SK-N-SH (cell line): ENCODE data around the gene RSPO4. TPM values are rescaled to one million over a fixed set of nuclear protein-coding genes. Genes with fewer than 3 reads are reported as not detected.

Experiments
- CTCF ChIA-PET: fragments of 300-600, 350-600 bp; formaldehyde crosslinking; extraction: SDS; loops from one replicate; lab custom pipeline; 2021; lab: Yijun Ruan, JAX
- POLR2A ChIA-PET: fragments of 350-600 bp; sonication (Branson Sonifier 250); formaldehyde crosslinking; extraction: SDS; loops from one replicate; lab custom pipeline; 2020; ENCODE audit warnings: antibody characterized with exemption, inconsistent platforms; lab: Yijun Ruan, JAX
- DNase-seq: peaks from one replicate; pipeline ENCODE4 v3.0.0; 2012
- H2AFZ ChIP-seq: fragments of 200-600 bp; sonication (generic); 2 replicates; pipeline ENCODE4 v1.8.1; 2016; ENCODE audit warnings: antibody characterized with exemption, mild to moderate bottlenecking, low read depth
- H3F3A ChIP-seq: fragments of 200-600 bp; sonication (generic); replicated peaks from 2 replicates; pipeline ENCODE3; 2016; ENCODE audit warnings: antibody characterized with exemption, mild to moderate bottlenecking; ENCODE audit not compliant: insufficient read depth
- H3K27ac ChIP-seq, 2 experiments: fragments of 200-500 bp in 1 of 2; fragments of 200-600 bp in 1 of 2; sonication (Bioruptor generic) in 1 of 2; sonication (generic), shearing (Covaris generic) in 1 of 2; 2 replicates each; pipeline versions ENCODE4 v1.5.1 to v1.6.1; 2014 to 2016; ENCODE audit warnings: low read depth in 2 of 2, inconsistent platforms in 1 of 2, low read length in 1 of 2, mild to moderate bottlenecking in 1 of 2, mixed read lengths in 1 of 2
- H3K27me3 ChIP-seq: fragments of 200-600 bp; sonication (generic), shearing (Covaris generic); 2 replicates; pipeline ENCODE4 v1.6.1; 2016; ENCODE audit warnings: mixed run types; ENCODE audit not compliant: insufficient read depth
- H3K36me3 ChIP-seq, 2 experiments: fragments of 200-500 bp in 1 of 2; fragments of 200-600 bp in 1 of 2; sonication (Bioruptor generic) in 1 of 2; sonication (generic) in 1 of 2; replicated peaks in 1 of 2; 2 replicates each; pipeline versions ENCODE3 to v1.5.1; 2014 to 2016; ENCODE audit warnings: low read length in 1 of 2, mild to moderate bottlenecking in 1 of 2; ENCODE audit not compliant: insufficient read depth in 2 of 2, control insufficient read depth in 1 of 2
- H3K4me1 ChIP-seq, 2 experiments: fragments of 200-500 bp in 1 of 2; fragments of 200-600 bp in 1 of 2; sonication (Bioruptor generic) in 1 of 2; sonication (generic), shearing (Covaris generic) in 1 of 2; 2 replicates each; pipeline versions ENCODE4 v1.5.1 to v1.6.1; 2014 to 2016; ENCODE audit warnings: low read depth in 1 of 2, low read length in 1 of 2, mixed run types in 1 of 2; ENCODE audit not compliant: insufficient read depth in 2 of 2, control insufficient read depth in 1 of 2
- H3K4me2 ChIP-seq: fragments of 200-600 bp; sonication (generic), shearing (Covaris generic); 2 replicates; pipeline ENCODE4 v1.6.1; 2017; ENCODE audit warnings: mixed run types
- H3K4me3 ChIP-seq, 2 experiments: fragments of 200-500 bp in 1 of 2; fragments of 200-600 bp in 1 of 2; sonication (Bioruptor generic) in 1 of 2; sonication (generic), shearing (Covaris generic) in 1 of 2; 2 replicates each; pipeline versions ENCODE4 v1.5.1 to v1.8.1; 2014 to 2016; ENCODE audit warnings: low read depth in 2 of 2, inconsistent platforms in 1 of 2, low read length in 1 of 2, mild to moderate bottlenecking in 1 of 2, mixed read lengths in 1 of 2, moderate library complexity in 1 of 2
- H3K79me2 ChIP-seq: fragments of 200-600 bp; sonication (generic); 2 replicates; pipeline ENCODE4 v1.8.1; 2017; ENCODE audit warnings: mild to moderate bottlenecking; ENCODE audit not compliant: insufficient read depth
- H3K9ac ChIP-seq: fragments of 200-600 bp; sonication (generic); 2 replicates; pipeline ENCODE4 v1.6.1; 2017; ENCODE audit warnings: mixed run types
- H3K9me2 ChIP-seq: fragments of 200-600 bp; sonication (generic); 2 replicates; pipeline ENCODE4 v1.6.1; 2017; ENCODE audit warnings: mixed run types
- H3K9me3 ChIP-seq: fragments of 200-600 bp; sonication (generic); 2 replicates; pipeline ENCODE4 v1.6.1; 2017; ENCODE audit warnings: mixed run types, mild to moderate bottlenecking, moderate library complexity
- H4K20me1 ChIP-seq: fragments of 200-600 bp; sonication (generic); 2 replicates; pipeline ENCODE4 v1.6.1; 2017; ENCODE audit warnings: mild to moderate bottlenecking, mixed run types; ENCODE audit not compliant: insufficient read depth
- CHD2 ChIP-seq: fragments of 150-350 bp; IDR thresholded peaks from 2 replicates; pipeline ENCODE4 v1.6.1; 2018; ENCODE audit warnings: low read length; ENCODE audit not compliant: partially characterized antibody
- EP300 ChIP-seq, 2 experiments: IDR thresholded peaks; 2 replicates each; pipeline versions ENCODE4 v1.4.0 to v1.6.1; 2012; ENCODE audit warnings: borderline replicate concordance in 1 of 2, low read depth in 1 of 2, low read length in 1 of 2
- FOXJ3 ChIP-seq: sonication (generic); formaldehyde crosslinking; IDR thresholded peaks from 2 replicates; pipeline ENCODE4 v1.5.1; 2020; ENCODE audit warnings: mild to moderate bottlenecking, missing genetic modification reagents
- GATA2 ChIP-seq: sonication (generic); formaldehyde crosslinking; IDR thresholded peaks from 2 replicates; pipeline ENCODE4 v1.5.0; 2020; ENCODE audit warnings: mild to moderate bottlenecking, missing genetic modification reagents
- MEF2A ChIP-seq: IDR thresholded peaks from 2 replicates; pipeline ENCODE4 v1.4.0; 2012; ENCODE audit warnings: low read depth, borderline replicate concordance
- NFIC ChIP-seq: IDR thresholded peaks from 2 replicates; pipeline ENCODE4 v1.4.0; 2012; ENCODE audit warnings: borderline replicate concordance
- NRF1 ChIP-seq: IDR thresholded peaks from 2 replicates; pipeline ENCODE4 v1.6.1; 2012; ENCODE audit warnings: low read depth, mild to moderate bottlenecking, low read length
- POLR2AphosphoS5 ChIP-seq: IDR thresholded peaks from 2 replicates; pipeline ENCODE4 v1.6.1; 2012; ENCODE audit warnings: low read depth, low read length
- RCOR1 ChIP-seq: fragments of 150-350 bp; IDR thresholded peaks from 2 replicates; pipeline ENCODE4 v1.6.1; 2017; ENCODE audit warnings: antibody characterized with exemption, low read length
- RFX5 ChIP-seq: IDR thresholded peaks from 2 replicates; pipeline ENCODE4 v1.6.1; 2012; ENCODE audit warnings: mild to moderate bottlenecking, improper control_type of control experiment, low read length
- SIN3A ChIP-seq: IDR thresholded peaks from 2 replicates; pipeline ENCODE4 v1.6.1; 2012; ENCODE audit warnings: low read depth, mild to moderate bottlenecking, low read length, moderate library complexity, borderline replicate concordance
- SMC3 ChIP-seq: IDR thresholded peaks from 2 replicates; pipeline ENCODE4 v1.6.1; 2012; ENCODE audit warnings: low read depth, low read length, improper control_type of control experiment
- TEAD4 ChIP-seq: IDR thresholded peaks from 2 replicates; pipeline ENCODE4 v1.4.0; 2012; ENCODE audit warnings: mild to moderate bottlenecking, borderline replicate concordance; ENCODE audit not compliant: insufficient read depth
- WGBS: methylation state at CpG from one replicate; pipeline ENCODE4 v1.1.6; 2017; ENCODE audit warnings: low lambda C conversion rate; 5-methylcytosine and 5-hydroxymethylcytosine counted together
- polyA plus RNA-seq, 3 experiments: library from polyadenylated mRNA; depleted of rRNA; stranded (reverse); fragments of >200 nt; gene quantifications; 2 replicates each; pipeline ENCODE4 v1.2.3, GENCODE V29; 2012
- TF ChIP-seq, protein P1 (sequence below): IDR thresholded peaks from 2 replicates; pipeline ENCODE4; 2012
- TF ChIP-seq, protein P2 (sequence below): IDR thresholded peaks from 2 replicates; pipeline ENCODE4 v1.4.0; 2012; ENCODE audit warnings: low read depth, borderline replicate concordance
- TF ChIP-seq, protein P3 (sequence below): fragments of 150-350 bp; IDR thresholded peaks from 2 replicates; pipeline ENCODE4 v1.6.1; 2016; ENCODE audit warnings: mild to moderate bottlenecking, low read depth, low read length
- TF ChIP-seq, protein P4 (sequence below): IDR thresholded peaks from 2 replicates; pipeline ENCODE4 v1.4.0; 2012; ENCODE audit warnings: low read depth, borderline replicate concordance

RSPO4 gene
- polyA plus RNA-seq, 1 of the 3 experiments (the other 2 are of a cell fraction), result not detected

DNA sequence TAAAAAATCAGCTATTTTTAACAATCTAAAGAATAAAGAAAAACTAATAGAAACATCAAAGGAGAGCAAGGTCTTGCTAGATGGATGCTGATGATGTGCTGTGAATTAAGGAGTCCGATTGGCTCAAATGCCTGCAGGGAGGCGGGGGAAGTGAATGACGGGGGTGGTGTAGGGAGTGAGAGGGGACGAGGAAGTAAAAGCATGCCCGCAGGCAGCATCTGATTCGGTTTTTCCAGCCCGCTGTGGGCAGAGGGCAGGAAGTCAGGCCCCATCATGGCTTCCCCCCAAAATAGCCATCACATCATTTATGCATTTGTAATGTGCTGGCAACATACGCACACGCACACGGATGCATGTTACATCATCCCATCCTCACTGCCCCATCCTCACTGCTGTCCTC, 10.3 kb downstream of the RSPO4 start:
- Histone ChIP-seq H3K4me2 (no peak overlapping the region), H3K9me3 (no peaks in the 10 kb centered on the region), H4K20me1 (no peaks in the 10 kb centered on the region), H3K4me1 (peaks cover 0 to 2% of the 10 kb centered on the region in 2 experiments; a peak in 1 of 4 replicates), H3K79me2 (no peaks in the 10 kb centered on the region), H3K27me3 (no peaks in the 10 kb centered on the region), H3K4me3 (no peak overlapping the region), H2AFZ (no peak overlapping the region), H3K9ac (no peak overlapping the region), H3F3A (no peaks in the 10 kb centered on the region), H3K9me2 (no peaks in the 10 kb centered on the region), H3K36me3 (no peaks in the 10 kb centered on the region), H3K27ac (no peak overlapping the region)
- peak; percentile 44 for DNase-seq
- ChIA-PET CTCF (no interaction called here), POLR2A (no interaction called here)
- TF ChIP-seq SIN3A (no peak), RFX5 (peak; percentile 93)
- TF ChIP-seq, protein P1, sequence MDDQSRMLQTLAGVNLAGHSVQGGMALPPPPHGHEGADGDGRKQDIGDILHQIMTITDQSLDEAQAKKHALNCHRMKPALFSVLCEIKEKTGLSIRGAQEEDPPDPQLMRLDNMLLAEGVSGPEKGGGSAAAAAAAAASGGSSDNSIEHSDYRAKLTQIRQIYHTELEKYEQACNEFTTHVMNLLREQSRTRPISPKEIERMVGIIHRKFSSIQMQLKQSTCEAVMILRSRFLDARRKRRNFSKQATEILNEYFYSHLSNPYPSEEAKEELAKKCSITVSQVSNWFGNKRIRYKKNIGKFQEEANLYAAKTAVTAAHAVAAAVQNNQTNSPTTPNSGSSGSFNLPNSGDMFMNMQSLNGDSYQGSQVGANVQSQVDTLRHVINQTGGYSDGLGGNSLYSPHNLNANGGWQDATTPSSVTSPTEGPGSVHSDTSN, result no peak
- 73% methylated on average over 9 of the region's 10 CpGs for WGBS

DNA sequence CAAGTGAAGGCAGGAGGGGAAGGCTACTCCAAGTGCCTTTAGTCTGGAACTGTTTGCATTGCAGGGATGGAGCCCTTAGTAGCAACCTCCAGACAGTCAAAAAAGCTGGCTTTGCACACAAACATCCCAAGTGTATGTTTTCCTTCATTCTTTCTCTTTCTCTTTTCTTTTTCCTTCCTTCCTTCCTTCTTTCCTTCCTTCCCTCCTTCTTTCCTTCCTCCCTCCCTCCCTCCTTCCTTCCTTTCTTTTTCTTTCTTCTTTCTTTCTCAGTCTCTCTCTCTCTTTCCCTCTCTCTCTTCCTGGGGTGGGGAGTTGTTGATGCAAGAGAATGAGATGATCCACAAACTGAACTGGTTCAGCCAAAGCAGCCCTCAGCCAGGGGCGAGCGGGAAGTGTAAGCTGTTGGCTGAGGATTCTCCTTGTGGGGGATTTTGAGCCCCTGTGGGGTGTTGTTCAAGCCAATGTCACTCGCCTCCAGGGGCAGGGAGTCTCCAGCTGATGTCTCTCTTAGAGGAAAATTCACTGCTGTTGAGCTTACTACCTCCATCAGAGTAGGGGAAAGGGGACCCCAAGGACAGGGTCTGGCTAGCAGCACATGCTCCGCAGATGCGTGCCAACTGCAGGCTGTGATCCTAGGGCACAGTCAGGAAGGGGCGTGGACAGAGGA, 11.7 kb downstream of the RSPO4 start:
- Histone ChIP-seq H3F3A (no peaks in the 10 kb centered on the region), H2AFZ (no peak overlapping the region), H4K20me1 (no peaks in the 10 kb centered on the region), H3K4me3 (no peak overlapping the region), H3K9ac (no peak overlapping the region), H3K4me1 (peaks cover 0 to 2% of the 10 kb centered on the region in 2 experiments; a peak in 1 of 4 replicates), H3K9me3 (no peaks in the 10 kb centered on the region), H3K27ac (no peak overlapping the region), H3K36me3 (no peaks in the 10 kb centered on the region), H3K9me2 (no peaks in the 10 kb centered on the region), H3K27me3 (no peaks in the 10 kb centered on the region), H3K79me2 (no peaks in the 10 kb centered on the region), H3K4me2 (no peak overlapping the region)
- TF ChIP-seq FOXJ3 (no peak), RCOR1 (no peak), NRF1 (no peak), POLR2AphosphoS5 (no peak), NFIC (no peak), CHD2 (no peak), TEAD4 (no peak), GATA2 (CRISPR knock-in tag) (no peak), EP300 (IDR thresholded peaks at IDR 0.05; ENCODE audit: borderline replicate concordance in 1 of 2, low read depth in 1 of 2, low read length in 1 of 2) (no peak), MEF2A (no peak), SMC3 (no peak)
- TF ChIP-seq, protein P2, sequence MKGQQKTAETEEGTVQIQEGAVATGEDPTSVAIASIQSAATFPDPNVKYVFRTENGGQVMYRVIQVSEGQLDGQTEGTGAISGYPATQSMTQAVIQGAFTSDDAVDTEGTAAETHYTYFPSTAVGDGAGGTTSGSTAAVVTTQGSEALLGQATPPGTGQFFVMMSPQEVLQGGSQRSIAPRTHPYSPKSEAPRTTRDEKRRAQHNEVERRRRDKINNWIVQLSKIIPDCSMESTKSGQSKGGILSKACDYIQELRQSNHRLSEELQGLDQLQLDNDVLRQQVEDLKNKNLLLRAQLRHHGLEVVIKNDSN, result no peak
- TF ChIP-seq, protein P1, result no peak
- TF ChIP-seq, protein P3, sequence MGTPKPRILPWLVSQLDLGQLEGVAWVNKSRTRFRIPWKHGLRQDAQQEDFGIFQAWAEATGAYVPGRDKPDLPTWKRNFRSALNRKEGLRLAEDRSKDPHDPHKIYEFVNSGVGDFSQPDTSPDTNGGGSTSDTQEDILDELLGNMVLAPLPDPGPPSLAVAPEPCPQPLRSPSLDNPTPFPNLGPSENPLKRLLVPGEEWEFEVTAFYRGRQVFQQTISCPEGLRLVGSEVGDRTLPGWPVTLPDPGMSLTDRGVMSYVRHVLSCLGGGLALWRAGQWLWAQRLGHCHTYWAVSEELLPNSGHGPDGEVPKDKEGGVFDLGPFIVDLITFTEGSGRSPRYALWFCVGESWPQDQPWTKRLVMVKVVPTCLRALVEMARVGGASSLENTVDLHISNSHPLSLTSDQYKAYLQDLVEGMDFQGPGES, result no peak
- TF ChIP-seq, protein P4, sequence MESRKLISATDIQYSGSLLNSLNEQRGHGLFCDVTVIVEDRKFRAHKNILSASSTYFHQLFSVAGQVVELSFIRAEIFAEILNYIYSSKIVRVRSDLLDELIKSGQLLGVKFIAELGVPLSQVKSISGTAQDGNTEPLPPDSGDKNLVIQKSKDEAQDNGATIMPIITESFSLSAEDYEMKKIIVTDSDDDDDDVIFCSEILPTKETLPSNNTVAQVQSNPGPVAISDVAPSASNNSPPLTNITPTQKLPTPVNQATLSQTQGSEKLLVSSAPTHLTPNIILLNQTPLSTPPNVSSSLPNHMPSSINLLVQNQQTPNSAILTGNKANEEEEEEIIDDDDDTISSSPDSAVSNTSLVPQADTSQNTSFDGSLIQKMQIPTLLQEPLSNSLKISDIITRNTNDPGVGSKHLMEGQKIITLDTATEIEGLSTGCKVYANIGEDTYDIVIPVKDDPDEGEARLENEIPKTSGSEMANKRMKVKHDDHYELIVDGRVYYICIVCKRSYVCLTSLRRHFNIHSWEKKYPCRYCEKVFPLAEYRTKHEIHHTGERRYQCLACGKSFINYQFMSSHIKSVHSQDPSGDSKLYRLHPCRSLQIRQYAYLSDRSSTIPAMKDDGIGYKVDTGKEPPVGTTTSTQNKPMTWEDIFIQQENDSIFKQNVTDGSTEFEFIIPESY, result no peak
- POLR2A ChIA-PET, result no interaction called here
- CTCF ChIA-PET, result no interaction called here
- WGBS, result 39% methylated on average over 6 of the region's 6 CpGs
- no peak for DNase-seq
